Glomerular visceral epithelial cell (primary cell): Measurements from ENCODE around the gene PDGFRB.

ENCODE experiments used
- DNase-seq: peaks from one replicate; pipeline ENCODE4 v3.0.0-alpha.2; 2016; ENCODE audit errors: extremely low spot score

The PDGFRB gene

GRCh38 chr5:150130493-150130922, 25.1 kb downstream of the PDGFRB start:
- no peak for DNase-seq

GRCh38 chr5:150129813-150130492, 25.7 kb downstream of the PDGFRB start:
- DNase-seq = peak; percentile 75

- DNase-seq = no peak
These were observed 26.2 kb downstream of the PDGFRB start for GRCh38 chr5:150129454-150129812.

GRCh38 chr5:150126921-150127265, 28.8 kb downstream of the PDGFRB start:
- no peak for DNase-seq

GRCh38 chr5:150126199-150126920, 29.3 kb downstream of the PDGFRB start:
- DNase-seq = no peak

- no peak for DNase-seq
These were observed 30.3 kb downstream of the PDGFRB start for GRCh38 chr5:150125334-150125733.

GRCh38 chr5:150124596-150124995, 31.0 kb downstream of the PDGFRB start:
- no peak for DNase-seq

- DNase-seq = no peak
These were observed 31.5 kb downstream of the PDGFRB start for GRCh38 chr5:150124111-150124557.

- no peak for DNase-seq
These were observed 32.1 kb downstream of the PDGFRB start for GRCh38 chr5:150123542-150123941.

GRCh38 chr5:150122536-150123481, 32.8 kb downstream of the PDGFRB start:
- no peak for DNase-seq

GRCh38 chr5:150122158-150122510, 33.5 kb downstream of the PDGFRB start:
- DNase-seq = peak; percentile 28

- DNase-seq = no peak
These were observed 34.0 kb downstream of the PDGFRB start for GRCh38 chr5:150121448-150122157.

- no peak for DNase-seq
These were observed 34.8 kb downstream of the PDGFRB start for GRCh38 chr5:150120617-150121447.

GRCh38 chr5:150120062-150120441, 35.6 kb downstream of the PDGFRB start:
- no peak for DNase-seq

GRCh38 chr5:150119421-150120061, 36.1 kb downstream of the PDGFRB start:
- DNase-seq = no peak

- DNase-seq = no peak
These were observed 37.0 kb downstream of the PDGFRB start for GRCh38 chr5:150118561-150119229.

GRCh38 chr5:150117945-150118560, 37.6 kb downstream of the PDGFRB start:
- no peak for DNase-seq

GRCh38 chr5:150116667-150117400, 38.8 kb downstream of the PDGFRB start:
- no peak for DNase-seq
